SK-N-SH treated with all-trans-retinoic acid at 6 μM for 48 hours (cell line): ENCODE measurements around the gene GPSM1.

Source experiments
- GLIS3 ChIP-seq: fragments of 250-450 bp; sonication (Bioruptor Pico); IDR thresholded peaks from 2 replicates; pipeline ENCODE4 v1.5.0; 2020; ENCODE audit warnings: mild to moderate bottlenecking, moderate library complexity
- TF ChIP-seq, protein P1 (sequence below): fragments of 250-450 bp; sonication (Bioruptor Pico); IDR thresholded peaks from 2 replicates; pipeline ENCODE4 v1.8.0; 2020; ENCODE audit warnings: mild to moderate bottlenecking, moderate library complexity, borderline replicate concordance
- TF ChIP-seq, protein P2 (sequence below): fragments of 250-450 bp; sonication (Bioruptor Pico); IDR thresholded peaks from 2 replicates; pipeline ENCODE4 v1.5.1; 2020; ENCODE audit warnings: low read depth, mild to moderate bottlenecking, moderate library complexity

DNA sequence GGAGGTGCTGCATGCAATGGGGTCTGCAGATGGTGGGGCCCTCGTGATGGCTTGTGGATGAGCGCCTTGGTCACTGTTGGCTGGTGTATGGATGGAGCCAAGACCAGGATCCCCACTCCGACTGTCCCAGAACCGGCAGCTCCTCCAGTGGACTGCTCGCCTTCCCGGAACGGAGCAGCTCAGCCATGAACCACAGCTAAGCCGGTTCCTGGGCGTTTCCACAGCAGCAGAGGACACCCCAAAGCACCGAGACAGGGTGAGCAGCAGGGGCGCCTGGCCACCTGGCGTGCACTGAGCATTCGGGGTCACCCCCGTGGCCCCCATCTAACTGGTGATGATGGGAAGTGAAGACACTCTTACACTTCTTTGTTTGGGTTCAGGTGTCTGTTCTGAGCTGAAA is 49.6 kb upstream of the GPSM1 start:
- TF ChIP-seq GLIS3 (CRISPR knock-in tag) = no peak
- TF ChIP-seq, protein P1, sequence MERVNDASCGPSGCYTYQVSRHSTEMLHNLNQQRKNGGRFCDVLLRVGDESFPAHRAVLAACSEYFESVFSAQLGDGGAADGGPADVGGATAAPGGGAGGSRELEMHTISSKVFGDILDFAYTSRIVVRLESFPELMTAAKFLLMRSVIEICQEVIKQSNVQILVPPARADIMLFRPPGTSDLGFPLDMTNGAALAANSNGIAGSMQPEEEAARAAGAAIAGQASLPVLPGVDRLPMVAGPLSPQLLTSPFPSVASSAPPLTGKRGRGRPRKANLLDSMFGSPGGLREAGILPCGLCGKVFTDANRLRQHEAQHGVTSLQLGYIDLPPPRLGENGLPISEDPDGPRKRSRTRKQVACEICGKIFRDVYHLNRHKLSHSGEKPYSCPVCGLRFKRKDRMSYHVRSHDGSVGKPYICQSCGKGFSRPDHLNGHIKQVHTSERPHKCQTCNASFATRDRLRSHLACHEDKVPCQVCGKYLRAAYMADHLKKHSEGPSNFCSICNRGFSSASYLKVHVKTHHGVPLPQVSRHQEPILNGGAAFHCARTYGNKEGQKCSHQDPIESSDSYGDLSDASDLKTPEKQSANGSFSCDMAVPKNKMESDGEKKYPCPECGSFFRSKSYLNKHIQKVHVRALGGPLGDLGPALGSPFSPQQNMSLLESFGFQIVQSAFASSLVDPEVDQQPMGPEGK (CRISPR knock-in tag) = no peak
- TF ChIP-seq, protein P2, sequence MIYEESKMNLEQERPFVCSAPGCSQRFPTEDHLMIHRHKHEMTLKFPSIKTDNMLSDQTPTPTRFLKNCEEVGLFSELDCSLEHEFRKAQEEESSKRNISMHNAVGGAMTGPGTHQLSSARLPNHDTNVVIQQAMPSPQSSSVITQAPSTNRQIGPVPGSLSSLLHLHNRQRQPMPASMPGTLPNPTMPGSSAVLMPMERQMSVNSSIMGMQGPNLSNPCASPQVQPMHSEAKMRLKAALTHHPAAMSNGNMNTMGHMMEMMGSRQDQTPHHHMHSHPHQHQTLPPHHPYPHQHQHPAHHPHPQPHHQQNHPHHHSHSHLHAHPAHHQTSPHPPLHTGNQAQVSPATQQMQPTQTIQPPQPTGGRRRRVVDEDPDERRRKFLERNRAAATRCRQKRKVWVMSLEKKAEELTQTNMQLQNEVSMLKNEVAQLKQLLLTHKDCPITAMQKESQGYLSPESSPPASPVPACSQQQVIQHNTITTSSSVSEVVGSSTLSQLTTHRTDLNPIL = no peak
